DOHH2 (cell line): Measurements from ENCODE around the gene OSBPL8.

Source experiments
- H3F3A ChIP-seq: fragments of 200-600 bp; sonication (generic), shearing (Covaris generic); 2 replicates; pipeline ENCODE4 v1.6.0; 2016; ENCODE audit warnings: antibody characterized with exemption, mild to moderate bottlenecking; ENCODE audit not compliant: control insufficient read depth, insufficient read depth
- H3K27ac ChIP-seq: fragments of 200-600 bp; sonication (generic); 2 replicates; pipeline ENCODE4 v1.5.1; 2014; ENCODE audit warnings: low read depth, mild to moderate bottlenecking, low read length, moderate library complexity
- H3K27me3 ChIP-seq: fragments of 200-600 bp; sonication (generic); 2 replicates; pipeline ENCODE4 v1.6.1; 2014; ENCODE audit warnings: mild to moderate bottlenecking, low read length, mixed read lengths; ENCODE audit not compliant: control insufficient read depth
- H3K36me3 ChIP-seq: fragments of 200-600 bp; sonication (generic); 2 replicates; pipeline ENCODE4 v1.6.1; 2014; ENCODE audit warnings: mild to moderate bottlenecking, low read length, moderate library complexity, mixed read lengths; ENCODE audit not compliant: control insufficient read depth
- H3K4me1 ChIP-seq: fragments of 200-600 bp; sonication (generic); 2 replicates; pipeline ENCODE4 v1.6.1; 2014; ENCODE audit warnings: mild to moderate bottlenecking, low read length, mixed read lengths; ENCODE audit not compliant: control insufficient read depth
- H3K4me2 ChIP-seq: fragments of 200-600 bp; sonication (generic); 2 replicates; pipeline ENCODE4 v1.6.0; 2014; ENCODE audit warnings: mild to moderate bottlenecking, low read length, moderate library complexity
- H3K4me3 ChIP-seq: fragments of 200-600 bp; sonication (generic); 2 replicates; pipeline ENCODE4 v1.5.1; 2014; ENCODE audit warnings: mild to moderate bottlenecking, low read length, mixed read lengths
- H3K79me2 ChIP-seq: fragments of 200-600 bp; sonication (generic); 2 replicates; pipeline ENCODE4 v1.6.1; 2014; ENCODE audit warnings: mild to moderate bottlenecking, low read length, mixed read lengths; ENCODE audit not compliant: control insufficient read depth
- H3K9me2 ChIP-seq: fragments of 200-600 bp; sonication (generic); replicated peaks from 2 replicates; pipeline ENCODE4 v1.6.1; 2014; ENCODE audit warnings: mild to moderate bottlenecking, low read length, mixed read lengths; ENCODE audit not compliant: control insufficient read depth
- H3K9me3 ChIP-seq: fragments of 200-600 bp; sonication (generic); 2 replicates; pipeline ENCODE4 v1.6.1; 2014; ENCODE audit warnings: antibody characterized with exemption, low read length, mixed read lengths; ENCODE audit not compliant: control insufficient read depth, insufficient read depth
- H4K20me1 ChIP-seq: fragments of 200-600 bp; sonication (generic); 2 replicates; pipeline ENCODE4 v1.6.0; 2014; ENCODE audit warnings: low read depth, mild to moderate bottlenecking, antibody characterized with exemption, low read length, moderate library complexity; ENCODE audit not compliant: control insufficient read depth, insufficient read depth
- CTCF ChIP-seq: fragments of 200-600 bp; sonication (generic); IDR thresholded peaks from one replicate; pipeline ENCODE4 v1.5.1; 2014; ENCODE audit warnings: antibody characterized with exemption, mild to moderate bottlenecking, low read depth, low read length; ENCODE audit not compliant: poor library complexity, severe bottlenecking
- EZH2phosphoT487 ChIP-seq: fragments of 200-600 bp; sonication (generic); IDR thresholded peaks from 2 replicates; pipeline ENCODE4 v1.6.1; 2017; ENCODE audit warnings: borderline replicate concordance, mild to moderate bottlenecking, antibody characterized with exemption, low read length, moderate library complexity, mixed read lengths

OSBPL8 gene

GRCh38 chr12:76533331-76533730, 26.2 kb downstream of the OSBPL8 start:
- Histone ChIP-seq H3K27ac (no peak overlapping the region), H3K4me3 (no peak overlapping the region), H3K27me3 (no peaks in the 10 kb centered on the region), H3K4me1 (no peaks in the 10 kb centered on the region), H3K79me2 (peaks cover 36% of the 10 kb centered on the region), H3K9me2 (no peaks in the 10 kb centered on the region), H3F3A (no peaks in the 10 kb centered on the region), H4K20me1 (no peaks in the 10 kb centered on the region), H3K36me3 (0 out of 2 replicates have a peak, but pooled peaks cover 4% of the 10 kb centered on the region), H3K9me3 (no peaks in the 10 kb centered on the region), H3K4me2 (no peak overlapping the region)
- no peak for TF ChIP-seq CTCF
- TF ChIP-seq EZH2phosphoT487: no peak

- Histone ChIP-seq H3K79me2 (peaks cover 38% of the 10 kb centered on the region), H3K27ac (no peak overlapping the region), H3K27me3 (no peaks in the 10 kb centered on the region), H3K36me3 (0 out of 2 replicates have a peak, but pooled peaks cover 4% of the 10 kb centered on the region), H4K20me1 (no peaks in the 10 kb centered on the region), H3K4me2 (no peak overlapping the region), H3K9me3 (no peaks in the 10 kb centered on the region), H3K4me1 (no peaks in the 10 kb centered on the region), H3F3A (no peaks in the 10 kb centered on the region), H3K9me2 (no peaks in the 10 kb centered on the region), H3K4me3 (no peak overlapping the region)
- no peak for TF ChIP-seq EZH2phosphoT487
- TF ChIP-seq CTCF: no peak
These were observed 27.1 kb downstream of the OSBPL8 start for GRCh38 chr12:76532520-76532919.

GRCh38 chr12:76531056-76531455, 28.5 kb downstream of the OSBPL8 start:
- no peaks in the 10 kb centered on the region for H3F3A ChIP-seq
- no peaks in the 10 kb centered on the region for H3K9me3 ChIP-seq
- H3K9me2 ChIP-seq: no peaks in the 10 kb centered on the region
- H3K27ac ChIP-seq: no peak overlapping the region
- no peaks in the 10 kb centered on the region for H3K27me3 ChIP-seq
- no peak overlapping the region for H3K4me3 ChIP-seq
- peaks cover 40% of the 10 kb centered on the region for H3K79me2 ChIP-seq
- 0 out of 2 replicates have a peak, but pooled peaks cover 4% of the 10 kb centered on the region for H3K36me3 ChIP-seq
- no peak overlapping the region for H3K4me2 ChIP-seq
- H3K4me1 ChIP-seq: no peaks in the 10 kb centered on the region
- TF ChIP-seq CTCF: no peak
- H4K20me1 ChIP-seq: no peaks in the 10 kb centered on the region

- H3K27me3 ChIP-seq: no peaks in the 10 kb centered on the region
- no peaks in the 10 kb centered on the region for H3K9me3 ChIP-seq
- no peak overlapping the region for H3K27ac ChIP-seq
- 0 out of 2 replicates have a peak, but pooled peaks cover 4% of the 10 kb centered on the region for H3K36me3 ChIP-seq
- no peak overlapping the region for H3K4me3 ChIP-seq
- TF ChIP-seq EZH2phosphoT487 (no peak), CTCF (no peak)
- no peaks in the 10 kb centered on the region for H4K20me1 ChIP-seq
- no peaks in the 10 kb centered on the region for H3K4me1 ChIP-seq
- no peaks in the 10 kb centered on the region for H3F3A ChIP-seq
- H3K9me2 ChIP-seq: no peaks in the 10 kb centered on the region
- H3K79me2 ChIP-seq: peaks cover 38% of the 10 kb centered on the region
- H3K4me2 ChIP-seq: no peak overlapping the region
These were observed 29.1 kb downstream of the OSBPL8 start for GRCh38 chr12:76530516-76530915.
